ENCODE data around the gene KCNA10.

DNA sequence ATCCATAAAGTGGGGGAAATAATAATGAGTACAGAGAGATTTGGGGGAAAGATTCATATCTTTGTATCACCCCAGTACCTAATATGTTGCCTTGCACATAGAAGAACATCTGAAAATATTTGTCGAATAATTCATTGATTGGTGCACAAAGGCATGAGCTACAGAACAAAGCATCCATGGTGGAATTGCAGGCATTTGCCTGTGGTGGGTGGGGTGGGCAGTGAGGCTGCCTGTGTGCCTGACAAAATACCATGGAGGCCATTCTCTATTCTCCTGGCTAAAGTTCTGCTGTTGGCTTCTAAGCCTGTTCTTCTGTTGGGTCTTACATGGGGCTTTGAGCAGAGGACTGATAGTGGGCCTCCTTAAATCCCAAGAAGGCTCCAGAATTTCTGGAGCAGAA, 10.0 kb upstream of the KCNA10 start:
- TF ChIP-seq, protein P1, sequence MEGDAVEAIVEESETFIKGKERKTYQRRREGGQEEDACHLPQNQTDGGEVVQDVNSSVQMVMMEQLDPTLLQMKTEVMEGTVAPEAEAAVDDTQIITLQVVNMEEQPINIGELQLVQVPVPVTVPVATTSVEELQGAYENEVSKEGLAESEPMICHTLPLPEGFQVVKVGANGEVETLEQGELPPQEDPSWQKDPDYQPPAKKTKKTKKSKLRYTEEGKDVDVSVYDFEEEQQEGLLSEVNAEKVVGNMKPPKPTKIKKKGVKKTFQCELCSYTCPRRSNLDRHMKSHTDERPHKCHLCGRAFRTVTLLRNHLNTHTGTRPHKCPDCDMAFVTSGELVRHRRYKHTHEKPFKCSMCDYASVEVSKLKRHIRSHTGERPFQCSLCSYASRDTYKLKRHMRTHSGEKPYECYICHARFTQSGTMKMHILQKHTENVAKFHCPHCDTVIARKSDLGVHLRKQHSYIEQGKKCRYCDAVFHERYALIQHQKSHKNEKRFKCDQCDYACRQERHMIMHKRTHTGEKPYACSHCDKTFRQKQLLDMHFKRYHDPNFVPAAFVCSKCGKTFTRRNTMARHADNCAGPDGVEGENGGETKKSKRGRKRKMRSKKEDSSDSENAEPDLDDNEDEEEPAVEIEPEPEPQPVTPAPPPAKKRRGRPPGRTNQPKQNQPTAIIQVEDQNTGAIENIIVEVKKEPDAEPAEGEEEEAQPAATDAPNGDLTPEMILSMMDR (IDR thresholded peaks at IDR 0.05 in 8 of 11, conservative IDR thresholded peaks at IDR 0.05 in 3 of 11): no peak
- no peak for TF ChIP-seq POLR2A (IDR thresholded peaks at IDR 0.05)
- no peak for TF ChIP-seq POLR2AphosphoS5 (IDR thresholded peaks at IDR 0.05)
